ENCODE results near the gene CS.
A peak's percentile ranks its signal among the peaks of the same experiment; 100 is the strongest.
"Not testable (repeated sequence)": the region's sequence is repeated elsewhere in the genome, so short reads cannot be mapped to it uniquely, and the experiment has no call there.

Gene CS

GRCh38 chr12:56299853-56300643, at the start of gene CS:
Gene CS, minus strand, starts transcription at chr12:56300330. Its CDS starts 129 bp downstream, at chr12:56300201.
- peak; percentile 97 to 98 (median 98) for DNase-seq

- DNase-seq, result no peak
Observed at GRCh38 chr12:56348776-56349175, 48.6 kb upstream of the CS start.

- not testable (repeated sequence) for DNase-seq
Observed at GRCh38 chr12:56347255-56347654, 47.1 kb upstream of the CS start.

- DNase-seq, result no peak
Observed at GRCh38 chr12:56346675-56347074, 46.5 kb upstream of the CS start.

- DNase-seq, result not testable (repeated sequence)
Observed at GRCh38 chr12:56342290-56342689, 42.2 kb upstream of the CS start.

- no peak for DNase-seq
Observed at GRCh38 chr12:56341616-56342015, 41.5 kb upstream of the CS start.

- no peak for DNase-seq
Observed at GRCh38 chr12:56339158-56339422, 39.0 kb upstream of the CS start.

GRCh38 chr12:56338308-56339157, 38.4 kb upstream of the CS start, which contains the start of gene IL23A:
Gene IL23A, plus strand, starts transcription at chr12:56338884. Its CDS starts 161 bp downstream, at chr12:56339045.
- DNase-seq, result peak; percentile 55 to 74 (median 56)

GRCh38 chr12:56337753-56338251, 37.7 kb upstream of the CS start:
- no peak for DNase-seq

- DNase-seq, result no peak
Observed at GRCh38 chr12:56336361-56337167, 36.4 kb upstream of the CS start.

GRCh38 chr12:56335527-56335926, 35.4 kb upstream of the CS start:
- DNase-seq, result not testable (repeated sequence)

GRCh38 chr12:56334490-56334793, 34.3 kb upstream of the CS start:
- DNase-seq, result no peak

- DNase-seq, result peak; percentile 80 to 84 (median 82)
Observed at GRCh38 chr12:56333679-56334489, 33.8 kb upstream of the CS start, which contains the start of gene PAN2. Gene PAN2, minus strand, starts transcription at chr12:56334000. Its CDS starts 906 bp downstream, at chr12:56333094.

GRCh38 chr12:56333197-56333678, 33.1 kb upstream of the CS start:
- no peak for DNase-seq

GRCh38 chr12:56332512-56333196, 32.5 kb upstream of the CS start:
- no peak for DNase-seq

- no peak for DNase-seq
Observed at GRCh38 chr12:56330936-56331490, 30.9 kb upstream of the CS start.

- DNase-seq, result no peak
Observed at GRCh38 chr12:56326533-56326932, 26.4 kb upstream of the CS start.

GRCh38 chr12:56326126-56326525, 26.0 kb upstream of the CS start:
- DNase-seq, result no peak

- no peak for DNase-seq
Observed at GRCh38 chr12:56324206-56324605, 24.1 kb upstream of the CS start.

- not testable (repeated sequence) for DNase-seq
Observed at GRCh38 chr12:56321610-56322009, 21.5 kb upstream of the CS start.

- no peak for DNase-seq
Observed at GRCh38 chr12:56321027-56321426, 20.9 kb upstream of the CS start.

Data from activated CD4-positive, CD25-positive, alpha-beta regulatory T cell (primary cell).